DMS 273 (cell line): Measurements from ENCODE around the gene ABHD12.
"Not testable (repeated sequence)": the region's sequence is repeated elsewhere in the genome, so short reads cannot be mapped to it uniquely, and the experiment has no call there.

Source experiments
- DNase-seq: peaks from one replicate; lab custom pipeline; 2025; ENCODE audit not compliant: unreplicated experiment; lab: John Stamatoyannopoulos, UW

ABHD12 gene

DNA sequence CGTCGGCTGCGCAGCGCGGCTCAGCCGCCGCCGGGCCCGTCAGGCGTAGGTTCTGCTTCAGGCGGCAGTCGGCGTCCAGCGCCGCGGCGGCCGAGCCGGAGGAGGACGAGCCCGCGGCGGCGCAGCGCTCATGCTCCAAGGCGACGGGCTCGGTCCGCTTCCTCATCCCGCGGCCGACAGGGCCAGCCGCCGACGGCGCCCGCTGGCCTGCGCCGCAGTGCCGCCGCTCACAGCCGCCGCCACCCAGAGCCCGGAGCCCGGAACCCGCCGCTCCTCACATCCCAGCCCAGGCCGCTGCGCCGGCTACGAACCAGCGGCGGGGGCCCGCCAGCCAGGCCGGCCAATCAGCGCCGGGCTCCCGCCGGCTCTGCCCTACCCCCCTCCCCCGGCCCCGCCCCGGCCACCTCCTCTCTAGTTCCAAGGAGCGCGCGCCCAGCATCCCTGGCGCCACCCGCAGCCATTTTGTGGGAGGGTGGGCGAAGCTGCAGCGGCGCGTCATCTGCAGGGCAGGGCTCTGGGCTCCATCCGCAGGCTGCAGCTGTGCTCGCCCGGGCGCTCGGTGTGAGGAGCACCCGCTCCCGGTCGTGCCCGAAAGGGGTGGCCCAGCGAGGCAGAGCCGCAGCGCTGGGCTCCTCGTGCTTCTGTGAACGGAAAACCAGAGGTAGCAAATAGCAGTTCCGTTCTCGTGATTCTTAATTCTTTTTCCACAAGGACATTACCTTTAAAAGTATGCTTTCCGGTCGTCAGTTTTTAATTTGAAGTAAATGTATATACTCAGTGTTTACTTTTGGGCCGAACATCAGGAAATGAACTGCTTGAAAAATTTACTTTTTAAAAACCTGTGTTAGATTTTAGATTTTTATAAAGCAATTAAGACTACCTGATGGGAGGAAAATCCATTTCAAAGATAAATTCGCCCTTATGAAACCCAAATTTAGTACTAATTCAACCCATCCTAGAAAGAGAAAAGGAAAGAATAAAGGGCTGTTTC lies at the start of gene ABHD12:
Gene ABHD12, minus strand, starts transcription at position 298 of the 991 bp plus-strand sequence. Its CDS starts 132 bp downstream, at position 166.
- DNase-seq, result peak; percentile 98

DNA sequence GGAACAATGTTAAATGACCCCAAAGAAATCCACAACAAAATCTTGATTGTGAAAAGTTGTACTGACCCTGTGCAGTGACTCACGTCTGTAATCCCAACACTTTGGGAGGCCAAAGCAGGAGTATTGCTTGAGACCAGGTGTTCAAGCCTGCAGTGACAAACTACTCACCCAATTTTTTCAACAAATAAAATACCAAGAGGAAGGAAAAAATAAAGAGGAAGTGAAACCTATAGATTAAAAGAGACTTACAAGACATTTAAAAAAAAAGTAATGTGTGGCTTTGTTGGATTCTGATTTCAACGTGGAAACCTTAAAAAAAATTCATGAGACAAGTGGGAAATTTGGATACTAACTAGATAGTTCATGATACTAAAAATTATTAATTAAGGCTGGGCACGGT lies 48.7 kb upstream of the ABHD12 start:
- DNase-seq, result no peak

DNA sequence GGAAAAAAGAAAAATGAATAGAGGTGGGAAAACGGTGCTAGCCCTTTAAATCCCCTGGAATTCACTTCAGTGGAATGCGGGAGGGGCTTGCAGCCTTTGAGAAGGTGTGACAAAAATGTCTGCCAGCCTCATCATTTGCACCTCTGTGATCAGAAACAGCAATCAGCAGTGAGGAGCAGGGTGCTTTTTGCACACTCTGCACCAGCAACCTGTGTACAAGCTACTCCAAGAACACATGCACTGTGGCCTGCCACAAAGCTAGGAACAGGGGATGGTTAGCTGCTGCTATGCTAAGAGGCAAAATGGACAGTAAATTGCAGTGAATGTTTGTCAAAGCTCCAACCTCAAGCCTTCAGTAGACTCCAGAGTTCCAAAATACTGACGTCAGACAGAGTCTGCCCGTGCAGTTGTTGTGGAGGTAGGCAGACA lies 46.5 kb upstream of the ABHD12 start:
- DNase-seq, result no peak

DNA sequence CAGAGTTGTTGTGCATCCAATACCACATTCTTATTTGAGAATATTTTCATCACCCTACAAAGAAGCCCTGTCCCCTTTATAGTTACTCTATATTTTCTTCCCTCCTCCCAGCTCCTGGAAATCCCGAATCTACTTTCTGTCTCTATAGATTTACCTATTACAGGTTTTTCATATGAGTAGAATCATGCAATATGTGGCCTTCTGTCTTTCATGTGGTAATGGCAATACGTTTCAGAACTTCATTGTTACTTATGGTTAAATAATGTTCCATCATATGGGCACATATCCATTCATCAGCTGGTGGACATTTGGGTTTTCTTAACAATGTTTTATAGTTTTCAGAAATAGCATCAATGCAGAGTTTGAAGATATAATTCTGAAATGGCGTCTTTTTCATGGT lies 33.9 kb upstream of the ABHD12 start:
- DNase-seq, result no peak

DNA sequence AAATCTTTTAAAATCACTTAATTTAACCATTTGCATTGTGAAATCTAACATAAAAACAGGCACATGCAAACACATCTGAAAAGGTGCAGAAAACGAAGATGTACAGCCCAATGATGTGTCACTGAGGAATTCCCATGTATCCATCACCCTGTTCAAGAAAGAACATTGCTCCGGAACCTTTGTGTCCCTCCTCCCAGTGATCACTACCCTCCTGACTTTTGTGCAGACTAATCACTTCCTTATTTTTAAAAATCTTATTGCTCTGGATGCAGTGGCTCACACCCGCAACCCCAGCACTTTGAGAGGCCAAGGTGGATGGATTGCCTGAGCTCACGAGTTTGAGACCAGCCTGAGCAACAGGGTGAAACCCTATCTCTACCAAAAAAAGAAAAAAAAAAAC lies 31.4 kb upstream of the ABHD12 start:
- DNase-seq, result no peak

DNA sequence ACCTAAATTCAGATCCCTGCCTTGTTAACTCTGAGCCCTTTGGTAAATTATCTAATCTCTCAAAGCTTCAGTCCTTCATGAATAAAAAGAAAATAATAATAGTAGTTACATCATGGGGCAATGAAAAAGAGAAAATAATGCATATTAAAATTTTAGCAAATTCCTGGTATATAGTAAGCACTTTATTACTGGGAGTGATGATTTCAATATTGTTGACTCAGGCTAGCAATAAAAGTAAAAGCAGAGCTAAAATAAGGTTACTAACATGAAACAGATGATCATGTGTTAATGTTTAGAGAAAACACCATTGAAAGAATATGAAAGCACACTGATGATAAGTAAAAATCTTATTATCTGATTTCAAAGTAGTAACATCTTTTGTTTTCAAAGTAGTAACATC lies 30.5 kb upstream of the ABHD12 start:
- DNase-seq, result no peak

DNA sequence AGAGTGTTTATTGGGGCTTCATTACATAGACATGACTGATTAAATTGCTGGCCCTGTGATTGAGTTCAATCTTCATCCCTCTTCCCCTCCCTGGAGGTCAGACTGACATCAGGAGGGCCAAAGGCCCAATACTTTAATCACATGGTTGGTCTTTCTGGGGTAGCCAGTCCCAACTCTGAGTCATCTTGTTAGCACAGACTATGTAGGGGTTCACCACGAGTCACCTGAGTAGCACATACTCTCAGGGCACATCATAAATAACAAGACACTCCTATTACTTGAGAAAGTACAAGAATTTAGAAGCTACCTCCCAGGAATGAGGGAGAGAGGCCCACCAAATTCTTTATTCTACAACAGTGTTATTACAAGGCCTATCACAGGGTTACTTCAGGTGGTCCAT lies 28.1 kb upstream of the ABHD12 start:
- DNase-seq, result no peak

DNA sequence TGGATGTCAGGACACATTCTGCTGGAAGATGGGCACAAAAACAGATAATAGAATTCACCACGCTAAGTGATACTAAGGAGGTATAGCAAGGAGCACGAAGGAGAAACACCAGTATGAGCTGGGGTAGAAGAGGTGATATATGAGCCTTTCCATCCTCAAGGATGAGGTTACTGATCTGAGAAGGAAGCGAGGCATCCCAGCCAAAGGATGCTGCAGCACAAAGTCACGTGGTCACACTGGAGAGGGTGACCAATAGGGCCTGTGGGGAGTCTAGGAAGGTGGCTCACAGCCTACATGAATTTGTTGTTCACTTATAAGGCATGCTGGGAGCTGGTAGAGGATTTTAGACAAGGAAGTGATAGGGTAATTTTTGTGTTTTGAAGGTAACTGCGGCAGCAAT lies 18.3 kb upstream of the ABHD12 start:
- DNase-seq, result no peak

DNA sequence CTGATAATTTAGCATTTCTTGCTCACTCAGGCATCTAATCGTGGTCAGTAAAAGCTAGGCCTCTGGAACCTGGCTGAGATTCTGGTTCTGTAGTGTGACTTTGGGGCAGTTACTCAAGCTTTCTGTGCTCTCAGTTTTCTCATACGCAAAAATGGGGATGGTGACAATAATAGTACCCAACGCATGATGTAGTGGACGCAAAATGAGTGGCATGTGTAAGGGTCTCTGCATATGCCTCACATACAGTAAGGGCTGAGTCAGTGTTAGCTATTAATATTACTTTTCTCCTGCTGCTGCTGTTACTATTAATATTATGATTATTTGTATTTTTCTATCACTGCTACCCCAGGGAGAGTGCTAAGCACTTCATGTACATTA lies 17.5 kb upstream of the ABHD12 start:
- DNase-seq, result peak; percentile 32

DNA sequence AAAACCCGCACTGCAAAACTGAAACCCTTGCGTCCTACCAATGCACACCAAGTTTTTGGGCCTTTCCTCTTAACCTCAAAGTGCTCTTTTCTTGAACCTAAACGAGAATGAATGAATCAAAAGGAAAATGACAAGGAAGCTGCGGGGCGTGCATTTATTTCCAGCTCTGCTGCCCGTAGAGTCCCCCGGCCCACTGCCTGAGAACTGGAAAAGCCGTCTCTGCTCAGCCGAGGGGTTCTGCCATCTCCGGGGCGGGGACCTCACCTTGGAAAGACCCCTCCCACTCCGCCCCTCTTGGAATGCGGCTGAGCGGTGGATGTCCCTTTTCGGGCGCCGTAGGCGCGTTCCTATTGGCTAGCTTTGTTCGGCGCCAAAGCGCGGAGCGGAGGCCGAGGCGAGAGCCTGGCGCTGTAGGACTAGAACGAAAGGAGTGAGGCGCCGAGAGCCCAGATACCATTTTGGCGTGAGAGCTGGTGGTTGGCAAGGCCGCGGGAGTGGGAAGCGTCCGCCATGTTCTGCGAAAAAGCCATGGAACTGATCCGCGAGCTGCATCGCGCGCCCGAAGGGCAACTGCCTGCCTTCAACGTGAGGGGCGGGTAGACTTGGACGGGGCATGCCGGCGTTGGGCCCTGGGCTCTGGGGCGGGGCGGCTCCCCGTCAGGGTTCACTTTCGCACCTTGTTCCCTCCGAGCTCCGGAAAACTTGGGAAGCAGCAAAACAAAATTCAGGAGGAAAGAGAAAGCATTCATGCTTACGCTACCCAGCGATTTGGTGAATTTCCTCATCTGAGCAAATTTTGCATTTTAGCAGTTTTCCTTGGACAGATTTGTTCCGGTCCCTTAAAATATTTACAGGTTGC lies 16.9 kb upstream of the ABHD12 start, which contains the start of gene GINS1:
Gene GINS1, plus strand, starts transcription at position 363 of the 859 bp plus-strand sequence. Its CDS starts 148 bp downstream, at position 511.
- peak; percentile 98 for DNase-seq

DNA sequence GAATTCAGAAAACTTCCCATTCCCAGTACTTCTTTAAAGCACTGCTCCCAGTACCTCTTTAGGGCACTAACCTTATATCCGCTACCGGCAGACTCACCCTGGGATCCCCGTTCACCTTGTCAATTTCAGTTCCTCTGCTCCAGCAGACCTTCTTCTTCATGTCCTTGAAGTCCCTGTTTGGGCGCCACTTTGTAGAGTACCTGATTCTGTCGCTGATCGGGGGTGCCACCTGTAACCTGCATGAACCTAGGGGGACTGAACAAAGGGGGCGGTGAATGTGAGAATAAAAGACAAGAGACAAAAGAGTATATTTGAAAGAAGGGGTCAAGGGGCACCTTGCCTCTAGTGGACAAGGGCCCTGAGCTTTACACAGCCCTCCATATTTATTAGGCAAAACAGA lies 11.9 kb upstream of the ABHD12 start:
- DNase-seq, result peak; percentile 31

DNA sequence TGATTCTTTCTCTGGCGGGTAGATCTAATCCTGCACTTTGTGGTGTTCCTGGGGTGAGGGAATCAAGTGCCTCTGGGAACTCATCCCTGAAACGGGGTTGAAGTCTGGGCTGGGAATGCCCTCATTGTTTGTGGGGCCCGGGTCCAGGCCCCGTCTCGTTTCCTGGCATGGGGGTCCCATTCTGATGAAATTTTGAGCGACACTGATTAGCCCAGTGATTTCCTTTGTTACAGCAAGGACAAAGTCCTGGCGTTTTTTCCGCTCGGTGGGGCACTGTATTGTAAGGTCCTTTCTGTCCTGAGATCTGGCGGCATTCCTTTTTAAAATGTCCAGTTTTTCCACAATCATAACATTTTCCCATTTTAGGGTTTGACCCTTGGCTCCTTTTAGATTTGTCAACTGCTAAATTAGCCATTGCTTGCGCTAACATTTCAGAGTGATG lies 9.7 kb upstream of the ABHD12 start:
- DNase-seq, result not testable (repeated sequence)

DNA sequence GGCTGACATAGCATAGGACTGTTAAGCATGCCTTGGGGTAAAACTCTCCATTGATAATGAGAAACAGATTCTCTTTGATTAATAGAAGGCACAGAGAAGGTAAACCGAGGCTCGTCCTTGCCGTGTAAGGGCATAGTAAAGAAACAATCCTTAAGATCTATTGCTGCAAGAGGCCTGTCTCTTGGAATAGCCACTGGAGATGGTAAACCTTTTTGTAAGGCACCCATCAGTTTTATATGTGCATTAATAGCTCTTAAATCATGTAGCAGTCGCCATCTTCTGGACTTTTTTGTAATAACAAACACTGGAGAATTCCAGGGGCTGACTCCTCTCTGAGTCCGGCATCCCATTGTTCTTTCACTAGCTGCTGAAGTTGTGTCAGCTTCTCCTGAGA lies 8.4 kb upstream of the ABHD12 start:
- peak; percentile 84 for DNase-seq

DNA sequence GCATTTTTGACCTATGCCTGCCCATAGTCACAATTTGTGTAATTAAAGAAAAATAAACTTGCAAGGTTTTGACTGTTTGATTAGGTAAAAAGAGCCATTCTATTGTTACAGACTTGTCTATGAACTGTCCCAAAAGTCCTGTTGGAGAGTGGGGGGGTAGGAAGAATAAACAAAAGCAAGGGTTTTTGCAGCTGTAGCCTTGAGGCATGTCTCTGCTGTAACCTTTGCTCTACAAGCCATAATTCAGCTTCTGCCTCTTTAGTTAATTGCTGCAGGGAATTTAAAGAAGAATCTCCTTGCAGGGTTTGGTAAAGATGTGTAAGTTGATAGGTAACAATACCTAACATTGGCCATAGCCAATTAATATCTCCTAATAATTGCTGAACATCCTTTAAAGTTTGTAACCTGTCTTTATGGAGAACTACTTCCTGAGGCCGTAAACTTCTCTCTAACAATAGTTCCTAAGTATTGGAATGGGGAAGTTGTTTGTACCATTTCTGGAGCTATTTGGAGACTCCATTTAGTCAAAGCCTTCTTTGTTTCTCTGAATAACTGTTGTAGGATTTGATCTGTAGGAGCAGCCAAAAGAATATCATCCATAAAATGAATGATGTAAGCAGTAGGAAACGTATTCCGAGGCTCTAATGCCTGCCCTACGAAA lies 7.9 kb upstream of the ABHD12 start:
- DNase-seq, result no peak

DNA sequence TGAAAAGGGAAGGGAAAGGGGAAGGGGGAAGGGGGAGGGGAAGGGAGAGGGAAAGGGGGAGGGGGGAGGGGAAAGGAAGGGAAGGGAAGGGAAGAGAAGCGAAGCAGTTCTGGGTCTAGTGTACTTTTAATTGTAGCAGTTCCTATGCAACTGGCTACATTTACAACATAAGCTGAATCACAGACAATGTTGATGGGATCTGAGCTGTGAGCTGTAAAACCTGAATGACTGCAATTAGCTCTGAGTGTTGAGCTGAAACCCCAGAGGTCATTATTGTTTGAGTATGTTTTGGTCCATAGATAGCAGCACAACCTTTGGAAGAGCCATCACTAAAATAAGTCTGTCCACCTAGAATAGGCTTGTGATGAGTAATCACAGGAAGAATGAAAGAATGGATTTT lies 7.2 kb upstream of the ABHD12 start:
- no peak for DNase-seq

DNA sequence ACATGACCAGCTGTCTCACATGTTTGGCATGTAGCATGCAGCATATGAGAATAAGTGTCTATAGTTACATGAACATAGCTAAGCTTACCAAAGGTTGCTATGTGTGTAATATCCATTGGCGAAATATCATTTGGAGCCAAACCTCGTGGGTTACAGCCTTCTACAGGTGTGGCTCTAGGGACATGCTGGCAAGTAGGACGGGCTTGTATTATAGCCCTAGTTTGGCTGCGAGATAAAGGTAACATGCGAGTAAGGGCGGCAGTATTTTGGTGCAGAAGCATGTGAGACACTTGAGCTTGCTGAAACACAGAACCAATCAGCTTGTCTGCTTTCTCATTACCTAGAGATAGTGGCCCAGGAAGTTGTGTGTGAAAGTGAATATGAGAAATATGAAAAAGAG lies 6.5 kb upstream of the ABHD12 start:
- DNase-seq, result no peak

DNA sequence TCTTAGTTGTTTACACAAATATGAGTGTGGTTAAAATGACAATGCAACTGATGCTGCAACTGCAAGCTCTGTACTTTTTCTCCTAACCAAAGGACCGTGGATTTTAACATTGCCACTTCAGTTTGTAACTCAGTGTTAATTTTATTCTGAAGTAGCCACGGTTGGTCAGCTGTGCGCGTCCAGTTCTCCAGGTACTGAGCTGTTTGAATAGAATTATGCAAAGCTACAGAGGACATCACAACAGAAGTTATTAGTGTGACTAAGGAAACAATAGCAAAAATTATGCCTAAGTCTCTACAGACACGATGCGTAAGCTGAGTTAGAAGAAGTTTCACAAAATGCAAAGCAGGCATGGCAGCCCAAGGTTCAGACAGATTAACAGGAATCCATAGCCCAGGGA lies 4.4 kb upstream of the ABHD12 start:
- no peak for DNase-seq

DNA sequence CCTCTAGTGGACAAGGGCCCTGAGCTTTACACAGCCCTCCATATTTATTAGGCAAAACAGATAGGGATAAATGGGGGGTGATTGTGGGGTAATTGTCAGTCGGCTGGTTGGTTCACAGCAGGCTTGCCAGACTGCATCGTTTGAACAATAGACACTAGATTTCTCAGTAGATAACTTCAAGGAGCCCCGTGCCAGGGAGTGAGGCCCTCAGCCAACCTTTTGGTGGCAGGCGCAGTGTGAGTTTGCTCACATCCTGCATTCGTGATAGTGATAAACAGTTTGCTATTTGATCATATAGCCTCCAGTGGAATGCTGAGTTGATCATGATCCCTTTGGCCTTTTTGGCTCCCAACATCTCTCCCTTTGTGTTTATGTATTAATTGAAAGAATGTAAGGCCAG lies 3.6 kb upstream of the ABHD12 start:
- no peak for DNase-seq

DNA sequence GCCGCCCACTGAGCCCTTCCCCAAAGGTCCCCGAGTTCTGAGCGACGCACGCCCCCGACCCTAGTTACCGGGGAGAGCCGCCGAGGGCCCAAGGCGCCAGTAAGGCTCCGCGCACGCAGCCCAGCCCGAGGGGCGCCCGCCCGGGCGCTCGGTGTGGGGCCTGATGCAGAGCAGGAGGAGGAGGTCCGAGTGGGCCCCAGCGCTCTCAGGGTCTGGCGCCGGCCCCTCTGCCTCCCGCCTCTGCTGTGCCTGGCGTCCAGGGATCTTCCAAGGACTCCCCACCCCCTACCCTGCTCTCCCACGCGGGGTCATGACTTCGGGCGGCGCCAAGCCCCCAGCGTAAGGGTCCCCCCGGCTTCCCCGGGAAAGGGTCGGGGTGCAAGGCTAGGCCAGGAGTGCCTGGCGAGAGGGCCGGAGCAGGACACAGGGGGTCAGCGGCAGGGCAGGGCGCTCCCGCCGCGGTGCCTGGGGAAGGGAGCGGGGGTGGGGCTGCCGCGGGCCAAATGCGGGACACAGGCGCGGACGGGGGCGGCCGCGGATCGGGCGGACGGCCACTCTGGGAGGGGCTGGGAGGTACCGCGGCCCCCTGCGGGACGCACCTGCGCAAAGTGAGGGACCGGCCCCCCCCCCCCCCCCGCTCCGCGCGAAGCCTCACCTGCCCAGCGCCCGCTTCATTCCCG lies 637 bp downstream of the ABHD12 start:
- peak; percentile 77 for DNase-seq

DNA sequence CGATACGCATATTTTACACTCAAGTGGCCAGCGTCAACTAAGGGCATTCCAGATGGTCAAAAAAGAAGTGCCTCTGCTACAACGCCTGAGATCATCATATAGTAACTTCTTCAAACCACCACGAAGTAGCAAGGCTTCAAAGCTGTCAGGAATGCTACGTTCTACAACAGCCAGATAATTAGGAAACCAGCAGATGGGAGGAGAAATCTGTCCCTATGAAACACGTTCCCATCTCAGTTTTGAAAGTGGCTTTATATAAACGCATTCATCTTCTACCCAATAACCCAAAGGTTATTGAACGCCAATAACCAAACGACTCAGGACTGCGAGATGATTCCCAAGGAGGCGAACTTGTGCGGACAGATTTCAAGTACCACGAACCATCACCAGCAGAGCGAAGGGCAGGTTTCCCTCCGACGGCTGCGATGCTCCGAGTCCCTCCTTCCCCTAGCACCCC lies 1.2 kb downstream of the ABHD12 start:
- peak; percentile 78 for DNase-seq
